GM12865 (cell line): Measurements from ENCODE around the gene SYDE2.

Experiments
- DNase-seq: peaks from one replicate; pipeline ENCODE4 v3.0.0; 2010; ENCODE audit warnings: low read depth
- H3K4me3 ChIP-seq: 2 replicates; pipeline ENCODE4 v1.5.1; 2011; ENCODE audit warnings: mild to moderate bottlenecking, low read depth, low read length, control low read depth
- TF ChIP-seq, protein P1 (sequence below): IDR thresholded peaks from 2 replicates; pipeline ENCODE4 v1.5.1; 2011; ENCODE audit warnings: low read length, control low read depth, low read depth, inconsistent platforms; ENCODE audit not compliant: insufficient read depth; ENCODE audit errors: missing control alignments

SYDE2 gene

DNA sequence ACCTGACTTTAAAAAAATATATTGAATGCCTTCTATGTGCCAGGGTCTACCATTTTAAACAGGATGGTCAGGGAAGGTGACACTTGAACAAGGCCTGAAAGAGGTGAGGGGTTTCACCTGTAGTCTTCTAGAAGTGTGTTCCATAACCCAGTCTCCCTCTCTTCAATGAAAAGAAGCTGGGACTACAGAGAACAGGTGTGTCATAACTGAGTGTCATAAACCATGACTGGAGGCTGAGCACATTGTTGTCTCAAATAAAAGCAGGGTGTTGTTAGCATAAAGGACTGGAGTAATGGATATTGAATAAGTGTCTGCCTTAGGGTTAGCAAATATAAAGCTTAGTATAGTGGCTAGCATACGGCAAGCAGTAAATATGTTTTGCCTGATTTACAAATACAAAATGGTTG is 65.4 kb downstream of the SYDE2 start:
- no peak for DNase-seq
- no peak overlapping the region for H3K4me3 ChIP-seq
- TF ChIP-seq, protein P1, sequence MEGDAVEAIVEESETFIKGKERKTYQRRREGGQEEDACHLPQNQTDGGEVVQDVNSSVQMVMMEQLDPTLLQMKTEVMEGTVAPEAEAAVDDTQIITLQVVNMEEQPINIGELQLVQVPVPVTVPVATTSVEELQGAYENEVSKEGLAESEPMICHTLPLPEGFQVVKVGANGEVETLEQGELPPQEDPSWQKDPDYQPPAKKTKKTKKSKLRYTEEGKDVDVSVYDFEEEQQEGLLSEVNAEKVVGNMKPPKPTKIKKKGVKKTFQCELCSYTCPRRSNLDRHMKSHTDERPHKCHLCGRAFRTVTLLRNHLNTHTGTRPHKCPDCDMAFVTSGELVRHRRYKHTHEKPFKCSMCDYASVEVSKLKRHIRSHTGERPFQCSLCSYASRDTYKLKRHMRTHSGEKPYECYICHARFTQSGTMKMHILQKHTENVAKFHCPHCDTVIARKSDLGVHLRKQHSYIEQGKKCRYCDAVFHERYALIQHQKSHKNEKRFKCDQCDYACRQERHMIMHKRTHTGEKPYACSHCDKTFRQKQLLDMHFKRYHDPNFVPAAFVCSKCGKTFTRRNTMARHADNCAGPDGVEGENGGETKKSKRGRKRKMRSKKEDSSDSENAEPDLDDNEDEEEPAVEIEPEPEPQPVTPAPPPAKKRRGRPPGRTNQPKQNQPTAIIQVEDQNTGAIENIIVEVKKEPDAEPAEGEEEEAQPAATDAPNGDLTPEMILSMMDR, result no peak

DNA sequence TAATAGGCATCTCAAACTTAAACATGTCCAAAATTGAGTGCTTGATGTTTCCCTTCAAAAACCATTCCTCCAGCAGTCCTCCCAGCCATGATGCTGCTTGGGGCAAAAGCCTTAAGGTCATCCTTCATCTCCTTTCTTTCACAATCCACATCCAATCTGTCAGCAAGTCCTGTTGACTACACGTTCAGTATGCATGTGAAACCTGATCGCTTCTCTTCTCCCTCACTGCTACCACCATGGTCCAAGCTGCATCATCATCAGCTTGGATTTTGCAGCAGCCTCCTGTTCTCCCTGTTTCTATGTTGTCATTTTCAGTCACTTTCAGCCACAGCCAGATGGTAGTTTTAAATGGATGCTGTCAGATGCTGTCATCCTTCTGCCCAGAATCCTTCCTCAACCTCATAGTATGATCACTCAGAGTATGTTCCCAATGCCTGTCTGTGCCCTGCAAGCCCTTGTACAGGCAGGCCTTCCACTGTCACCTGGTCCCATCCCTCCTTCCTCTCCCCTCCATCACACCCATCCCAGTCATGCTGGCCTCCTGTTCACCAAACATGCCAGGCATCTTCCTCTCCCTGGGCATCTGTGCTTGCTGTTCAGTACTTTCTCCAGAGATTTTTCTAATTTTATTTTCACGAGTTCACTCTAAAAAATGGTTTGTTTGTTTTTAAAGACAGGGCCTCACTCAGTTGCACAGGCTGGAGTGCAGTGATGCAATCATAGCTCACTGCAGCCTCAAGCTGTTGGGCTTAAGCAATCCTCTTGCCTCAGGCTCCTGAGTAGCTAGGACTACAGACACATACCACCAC is 66.0 kb downstream of the SYDE2 start:
- DNase-seq, result no peak
- TF ChIP-seq, protein P1, result no peak
- H3K4me3 ChIP-seq, result no peak overlapping the region

DNA sequence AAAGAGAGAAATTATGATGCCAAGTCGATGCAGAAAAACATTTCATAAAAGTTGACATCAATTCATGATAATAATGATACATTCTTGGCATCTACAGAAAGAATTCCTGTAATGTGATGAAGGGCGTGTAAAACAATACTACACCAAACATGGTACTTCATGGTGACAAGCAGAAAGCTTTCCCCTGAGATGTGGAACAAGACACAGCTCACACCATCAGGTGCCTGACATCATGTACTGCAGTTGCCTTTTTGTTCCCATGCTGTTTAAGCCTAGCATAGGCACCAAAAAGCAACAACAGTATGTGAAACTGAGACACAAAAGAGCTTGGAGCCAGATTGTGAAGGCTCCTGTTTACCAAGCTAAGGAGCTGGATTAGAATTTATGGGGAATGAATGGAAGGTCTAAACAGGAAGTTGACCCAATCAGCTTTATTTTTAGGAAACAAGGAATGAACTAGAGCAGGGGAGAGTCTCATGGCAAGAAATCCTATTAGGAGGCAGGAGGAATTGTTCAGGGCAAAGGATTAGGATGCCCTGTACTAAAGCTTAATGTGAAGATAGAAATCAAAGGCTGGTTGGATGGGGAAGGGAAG is 67.2 kb downstream of the SYDE2 start:
- TF ChIP-seq, protein P1, result no peak
- no peak overlapping the region for H3K4me3 ChIP-seq
- DNase-seq, result no peak

DNA sequence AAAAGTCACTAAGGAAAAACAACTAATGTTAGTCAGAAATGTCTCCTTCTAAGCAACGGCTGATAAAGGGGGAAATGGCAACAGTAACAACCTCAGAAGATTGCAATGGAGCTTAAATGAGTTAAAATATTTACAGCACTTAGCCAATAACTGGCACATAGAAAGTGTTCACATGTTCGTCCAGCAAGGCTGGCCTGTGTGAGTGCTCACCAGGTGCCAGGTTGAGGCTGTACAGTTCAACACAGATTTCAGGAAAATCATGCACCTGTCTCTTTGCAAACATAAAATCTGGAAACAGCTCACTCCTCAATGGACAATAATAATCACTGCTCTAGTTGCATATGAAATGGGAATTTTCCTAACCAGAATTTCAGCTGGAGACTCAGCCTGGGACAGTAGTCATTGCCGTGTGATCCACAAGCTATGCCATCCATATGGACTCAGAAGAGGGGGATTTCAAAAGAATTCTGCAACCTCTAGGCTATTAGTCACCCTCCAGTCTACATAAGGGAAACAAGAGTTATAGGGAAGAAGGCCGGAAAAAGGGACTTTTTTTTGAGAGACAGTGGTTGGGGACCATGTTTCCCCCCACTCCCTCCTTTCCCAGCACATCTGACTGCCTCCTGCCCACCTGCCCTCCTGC is 68.6 kb downstream of the SYDE2 start:
- TF ChIP-seq, protein P1, result no peak
- no peak for DNase-seq
- no peak overlapping the region for H3K4me3 ChIP-seq

DNA sequence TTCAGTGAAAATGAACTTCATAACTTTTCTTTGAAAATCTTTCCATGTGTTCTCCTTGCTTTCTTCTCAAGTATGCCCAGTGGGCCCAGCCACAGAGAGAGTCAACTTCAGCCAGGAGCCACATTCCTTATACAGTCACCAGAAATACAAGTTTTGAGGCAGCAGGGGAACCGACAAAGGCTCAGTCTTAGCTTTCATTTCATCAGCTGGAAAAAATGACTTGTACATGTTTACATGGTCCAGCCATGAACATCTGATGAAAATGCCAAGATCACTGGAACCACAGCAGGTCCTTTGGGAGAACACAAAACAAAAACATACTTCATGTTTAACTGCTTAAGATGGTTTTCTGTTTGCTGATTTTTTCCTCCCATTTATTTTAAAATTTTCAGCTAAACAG is 72.5 kb downstream of the SYDE2 start:
- H3K4me3 ChIP-seq, result no peak overlapping the region
- TF ChIP-seq, protein P1, result no peak
- DNase-seq, result no peak

DNA sequence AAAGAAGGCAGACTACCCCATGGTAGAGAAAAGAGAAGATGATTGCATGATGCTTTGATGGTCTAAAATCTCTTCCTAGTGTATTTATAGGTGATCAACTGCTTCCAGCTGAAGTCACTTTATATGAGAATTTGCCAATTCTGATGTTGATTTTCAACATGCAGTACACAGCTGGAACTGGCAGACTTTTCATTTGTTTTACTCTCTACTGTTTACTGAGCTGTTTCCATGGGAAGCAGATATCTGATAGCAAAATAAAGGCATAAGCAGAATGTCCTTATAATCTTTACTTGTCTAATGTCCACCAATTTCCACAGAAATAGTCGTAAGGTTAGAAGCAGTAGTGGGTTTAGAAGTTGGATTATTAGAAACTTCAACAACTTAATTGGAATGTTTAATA is 74.9 kb downstream of the SYDE2 start:
- DNase-seq, result no peak
- TF ChIP-seq, protein P1, result no peak
- H3K4me3 ChIP-seq, result no peak overlapping the region

DNA sequence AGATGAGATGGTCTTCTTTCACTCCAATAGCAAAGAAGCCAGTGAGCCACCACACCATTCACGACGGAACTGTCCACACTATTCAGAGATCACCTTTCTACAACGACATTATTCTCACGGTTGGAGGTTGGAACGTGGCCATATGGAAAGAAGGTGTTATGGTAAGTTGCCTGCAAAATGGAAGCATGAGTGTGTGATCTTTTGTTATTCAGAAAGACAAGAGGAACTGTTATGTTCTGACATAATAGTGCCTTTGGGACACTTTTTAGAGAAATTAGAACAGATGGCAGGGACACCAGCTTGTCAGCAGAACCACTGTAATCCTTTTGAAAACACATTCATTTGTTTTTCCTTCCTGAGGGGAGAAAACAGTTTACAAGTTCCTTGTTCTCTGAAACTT is 76.7 kb downstream of the SYDE2 start:
- DNase-seq, result no peak
- no peak overlapping the region for H3K4me3 ChIP-seq
- TF ChIP-seq, protein P1, result no peak
